ENCODE measurements around the gene BATF2. TPM values are rescaled to one million over a fixed set of nuclear protein-coding genes. Genes with fewer than 3 reads are reported as not detected.

The BATF2 gene
- total and polyA plus RNA-seq, 2 experiments from 2014 or later, result 0.79 to 4.0 TPM

GRCh38 chr11:64974124-64974523, 22.6 kb downstream of the BATF2 start:
- in situ Hi-C loops (cut with MboI), result no loop called here
- no peak for DNase-seq
- H3K27ac ChIP-seq, result no peak overlapping the region

GRCh38 chr11:64971421-64972233, 25.1 kb downstream of the BATF2 start, which contains the start of gene MAJIN:
Gene MAJIN, minus strand, starts transcription at chr11:64972108. Its CDS starts 12,703 bp downstream, at chr11:64959405.
- Histone ChIP-seq H2AFZ (peak within 1 kb of the TSS; percentile 59), H4K20me1 (ENCODE audit: insufficient read depth) (no peaks in the 10 kb centered on the region)

More at GRCh38 chr11:64974124-64974523, 22.6 kb downstream of the BATF2 start:
- no peaks in the 10 kb centered on the region; the same call in 1 of the 2 replicates for H3K27me3 ChIP-seq (replicated peaks; ENCODE audit: insufficient read depth)
- WGBS, 2 experiments (ENCODE audit: low coverage in 1 of 2, low lambda C conversion rate in 2 of 2, missing lambda C conversion rate in 2 of 2), result 39 to 42% methylated on average over 5 of the region's 5 CpGs
- no peak overlapping the region for H3K4me3 ChIP-seq
- H3K9ac ChIP-seq, result no peak overlapping the region
- no peaks in the 10 kb centered on the region for H3K9me2 ChIP-seq (ENCODE audit: insufficient read depth)
- no peak overlapping the region for H3K4me2 ChIP-seq (ENCODE audit: unreplicated experiment)
- H3K9me3 ChIP-seq (ENCODE audit: low read depth), result no peaks in the 10 kb centered on the region
- no peaks in the 10 kb centered on the region for H3F3A ChIP-seq (ENCODE audit: insufficient read depth)
- no peaks in the 10 kb centered on the region; the same call in 1 of the 2 replicates for H3K4me1 ChIP-seq (ENCODE audit: insufficient read depth)
- H4K20me1 ChIP-seq (ENCODE audit: insufficient read depth), result no peaks in the 10 kb centered on the region
- TF ChIP-seq EZH2 (IDR thresholded peaks at IDR 0.05; ENCODE audit: insufficient read depth, poor library complexity, severe bottlenecking), result no peak
- no peak for TF ChIP-seq EZH2phosphoT487 (IDR thresholded peaks at IDR 0.05; ENCODE audit: insufficient read depth, low read depth)
- H2AFZ ChIP-seq, result no peak overlapping the region
- H3K36me3 ChIP-seq (ENCODE audit: low read depth), result no peaks in the 10 kb centered on the region
- no peaks in the 10 kb centered on the region for H3K79me2 ChIP-seq (ENCODE audit: insufficient read depth)

DNA sequence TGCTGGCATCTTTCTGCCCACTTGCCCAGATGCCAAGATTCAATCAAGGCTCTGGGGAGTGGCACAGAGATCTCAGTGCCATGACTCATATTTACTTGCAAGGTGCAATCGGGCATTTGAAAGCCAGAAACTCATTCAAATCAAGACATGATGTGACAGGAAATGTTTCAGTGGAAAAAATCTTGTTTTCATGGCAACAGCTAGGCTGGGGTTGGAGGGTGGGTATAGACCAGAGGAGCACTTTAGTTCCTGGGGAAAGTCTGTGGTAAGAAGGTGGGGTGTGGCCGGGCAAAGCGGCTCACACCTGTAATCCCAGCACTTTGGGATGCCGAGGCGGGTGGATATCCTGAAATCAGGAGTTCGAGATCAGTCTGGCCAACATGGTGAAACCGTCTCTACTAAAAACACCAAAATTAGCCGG, 26.0 kb downstream of the BATF2 start:
- H3K9me2 ChIP-seq (ENCODE audit: insufficient read depth), result no peaks in the 10 kb centered on the region
- no peak overlapping the region for H3K9ac ChIP-seq
- H2AFZ ChIP-seq, result no peak overlapping the region
- no peak for TF ChIP-seq EZH2 (IDR thresholded peaks at IDR 0.05; ENCODE audit: insufficient read depth, poor library complexity, severe bottlenecking)
- TF ChIP-seq EZH2phosphoT487 (IDR thresholded peaks at IDR 0.05; ENCODE audit: insufficient read depth, low read depth), result no peak
- H3K79me2 ChIP-seq (ENCODE audit: insufficient read depth), result no peaks in the 10 kb centered on the region
- no peaks in the 10 kb centered on the region for H4K20me1 ChIP-seq (ENCODE audit: insufficient read depth)
- H3K9me3 ChIP-seq (ENCODE audit: low read depth), result no peaks in the 10 kb centered on the region
- in situ Hi-C loops (cut with MboI), result no loop called here
- H3K4me1 ChIP-seq (ENCODE audit: insufficient read depth), result no peaks in the 10 kb centered on the region; the same call in 1 of the 2 replicates
- H3F3A ChIP-seq (ENCODE audit: insufficient read depth), result no peaks in the 10 kb centered on the region
- H3K36me3 ChIP-seq (ENCODE audit: low read depth), result no peaks in the 10 kb centered on the region
- H3K4me3 ChIP-seq, result no peak overlapping the region
- H3K4me2 ChIP-seq (ENCODE audit: unreplicated experiment), result no peak overlapping the region
- no peak overlapping the region for H3K27ac ChIP-seq
- H3K27me3 ChIP-seq (replicated peaks; ENCODE audit: insufficient read depth), result no peaks in the 10 kb centered on the region; the same call in 1 of the 2 replicates
- WGBS, 2 experiments (ENCODE audit: low coverage in 1 of 2, low lambda C conversion rate in 2 of 2, missing lambda C conversion rate in 2 of 2), result 82 to 86% methylated on average over 8 of the region's 8 CpGs
- no peak for DNase-seq

More at GRCh38 chr11:64971421-64972233, 25.1 kb downstream of the BATF2 start, which contains the start of gene MAJIN:
- Histone ChIP-seq H3K9me3 (ENCODE audit: low read depth) (no peaks in the 10 kb centered on the region), H3K4me3 (peak within 1 kb of the TSS; percentile 32; the same call in 1 of the 2 replicates), H3F3A (ENCODE audit: insufficient read depth) (no peaks in the 10 kb centered on the region), H3K27me3 (replicated peaks; ENCODE audit: insufficient read depth) (no peaks in the 10 kb centered on the region; the same call in 1 of the 2 replicates), H3K4me1 (ENCODE audit: insufficient read depth) (no peaks in the 10 kb centered on the region; the same call in 1 of the 2 replicates), H3K27ac (no peak within 1 kb of the TSS), H3K79me2 (ENCODE audit: insufficient read depth) (no peaks in the 10 kb centered on the region), H3K9me2 (ENCODE audit: insufficient read depth) (no peaks in the 10 kb centered on the region), H3K36me3 (ENCODE audit: low read depth) (no peaks in the 10 kb centered on the region), H3K4me2 (ENCODE audit: unreplicated experiment) (peak within 1 kb of the TSS; percentile 22), H3K9ac (no peak within 1 kb of the TSS)
- in situ Hi-C loops (cut with MboI), result no loop called here
- TF ChIP-seq EZH2phosphoT487 (IDR thresholded peaks at IDR 0.05; ENCODE audit: insufficient read depth, low read depth) (no peak), EZH2 (IDR thresholded peaks at IDR 0.05; ENCODE audit: insufficient read depth, poor library complexity, severe bottlenecking) (no peak)
- WGBS, 2 experiments (ENCODE audit: low coverage in 1 of 2, low lambda C conversion rate in 2 of 2, missing lambda C conversion rate in 2 of 2), result 18 to 30% methylated on average over 51 to 65 of the region's 69 CpGs
- peak; percentile 52 for DNase-seq

DNA sequence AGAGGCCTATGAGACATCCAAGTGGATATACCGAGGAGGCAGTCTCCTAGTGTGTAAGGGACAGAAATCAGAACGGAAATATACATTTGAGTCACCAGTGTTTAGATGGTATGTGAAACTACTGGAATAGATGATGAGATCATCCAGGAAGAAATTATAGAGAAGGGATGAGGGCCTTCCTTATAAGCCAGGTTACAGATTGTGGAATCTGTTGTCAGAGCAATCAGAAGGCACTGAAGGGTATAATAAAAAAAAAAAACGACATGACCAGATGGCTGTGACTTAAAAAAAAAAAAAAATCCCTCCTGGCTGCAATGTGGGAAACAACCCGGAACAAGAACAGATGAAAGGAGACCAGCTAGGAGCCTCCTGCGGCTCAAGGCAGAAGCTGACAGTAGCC, 27.6 kb downstream of the BATF2 start:
- Histone ChIP-seq H3K36me3 (ENCODE audit: low read depth) (no peaks in the 10 kb centered on the region), H2AFZ (no peak overlapping the region; the same call in 1 of the 2 replicates), H3K27ac (no peak overlapping the region), H3K27me3 (replicated peaks; ENCODE audit: insufficient read depth) (no peaks in the 10 kb centered on the region; the same call in 1 of the 2 replicates), H3F3A (ENCODE audit: insufficient read depth) (no peaks in the 10 kb centered on the region), H3K9me2 (ENCODE audit: insufficient read depth) (no peaks in the 10 kb centered on the region), H3K4me2 (ENCODE audit: unreplicated experiment) (no peak overlapping the region), H3K4me1 (ENCODE audit: insufficient read depth) (no peaks in the 10 kb centered on the region; the same call in 1 of the 2 replicates), H3K9me3 (ENCODE audit: low read depth) (no peaks in the 10 kb centered on the region), H3K79me2 (ENCODE audit: insufficient read depth) (no peaks in the 10 kb centered on the region), H3K4me3 (no peak overlapping the region), H4K20me1 (ENCODE audit: insufficient read depth) (no peaks in the 10 kb centered on the region), H3K9ac (no peak overlapping the region)
- WGBS, 2 experiments (ENCODE audit: low coverage in 1 of 2, low lambda C conversion rate in 2 of 2, missing lambda C conversion rate in 2 of 2), result 26 to 27% methylated on average over 5 of the region's 5 CpGs
- TF ChIP-seq EZH2 (IDR thresholded peaks at IDR 0.05; ENCODE audit: insufficient read depth, poor library complexity, severe bottlenecking) (no peak), EZH2phosphoT487 (IDR thresholded peaks at IDR 0.05; ENCODE audit: insufficient read depth, low read depth) (no peak)
- peak; percentile 61 for DNase-seq
- in situ Hi-C loops (cut with MboI), result no loop called here

Data from GM23248 (cell line).